ENCODE results near the gene RIC8B. TPM values are rescaled to one million over a fixed set of nuclear protein-coding genes. Genes with fewer than 3 reads are reported as not detected.

The RIC8B gene
- total and polyA plus RNA-seq, 2 of the 13 experiments (the other 11 are each of a cell fraction or from before 2014, with no cell fraction given): 5.1 to 7.5 TPM

GRCh38 chr12:106766393-106766826 lies 8.1 kb upstream of the RIC8B start:
- DNase-seq (ENCODE audit: low spot score): no peak
- no peak for FAIRE-seq
- no peak overlapping the region for H3K9ac ChIP-seq (ENCODE audit: insufficient read depth, low read depth, low read length)

More at GRCh38 chr12:106766393-106766826, 8.1 kb upstream of the RIC8B start:
- WGBS (ENCODE audit: low lambda C conversion rate): 66% methylated on average over 8 of the region's 8 CpGs
- no TSS peak for BruUV-seq (replicated peaks)
- Histone ChIP-seq H3K79me2 (ENCODE audit: insufficient read depth, low read length) (no peaks in the 10 kb centered on the region), H3K9me3 (ENCODE audit: low read length) (no peaks in the 10 kb centered on the region), H3K27me3 (ENCODE audit: control insufficient read depth in 1 of 2, insufficient read depth in 2 of 2, low read length in 2 of 2) (peaks cover 0 to 2% of the 10 kb centered on the region in 2 experiments; a peak in 1 of 5 replicates), H3K36me3 (replicated peaks in 1 of 2; ENCODE audit: control insufficient read depth in 1 of 2, insufficient read depth in 2 of 2, low read length in 2 of 2) (no peaks in the 10 kb centered on the region), H3K4me1 (ENCODE audit: insufficient read depth, low read length) (peaks cover 54% of the 10 kb centered on the region), H3K27ac (ENCODE audit: extremely low read length, insufficient read depth, low read length) (no peak overlapping the region), H3K4me2 (ENCODE audit: low read depth, low read length) (no peak overlapping the region), H4K20me1 (ENCODE audit: insufficient read depth, low read length) (no peaks in the 10 kb centered on the region), H3K4me3 (replicated peaks in 1 of 3; ENCODE audit: insufficient read depth in 1 of 3, low read depth in 2 of 3, low read length in 3 of 3) (no peak overlapping the region), H2AFZ (ENCODE audit: low read length) (no peak overlapping the region)
- TF ChIP-seq, protein P1, sequence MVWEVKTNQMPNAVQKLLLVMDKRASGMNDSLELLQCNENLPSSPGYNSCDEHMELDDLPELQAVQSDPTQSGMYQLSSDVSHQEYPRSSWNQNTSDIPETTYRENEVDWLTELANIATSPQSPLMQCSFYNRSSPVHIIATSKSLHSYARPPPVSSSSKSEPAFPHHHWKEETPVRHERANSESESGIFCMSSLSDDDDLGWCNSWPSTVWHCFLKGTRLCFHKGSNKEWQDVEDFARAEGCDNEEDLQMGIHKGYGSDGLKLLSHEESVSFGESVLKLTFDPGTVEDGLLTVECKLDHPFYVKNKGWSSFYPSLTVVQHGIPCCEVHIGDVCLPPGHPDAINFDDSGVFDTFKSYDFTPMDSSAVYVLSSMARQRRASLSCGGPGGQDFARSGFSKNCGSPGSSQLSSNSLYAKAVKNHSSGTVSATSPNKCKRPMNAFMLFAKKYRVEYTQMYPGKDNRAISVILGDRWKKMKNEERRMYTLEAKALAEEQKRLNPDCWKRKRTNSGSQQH (CRISPR knock-in tag; IDR thresholded peaks at IDR 0.05; ENCODE audit: low read depth): no peak
- TF ChIP-seq, protein P2, sequence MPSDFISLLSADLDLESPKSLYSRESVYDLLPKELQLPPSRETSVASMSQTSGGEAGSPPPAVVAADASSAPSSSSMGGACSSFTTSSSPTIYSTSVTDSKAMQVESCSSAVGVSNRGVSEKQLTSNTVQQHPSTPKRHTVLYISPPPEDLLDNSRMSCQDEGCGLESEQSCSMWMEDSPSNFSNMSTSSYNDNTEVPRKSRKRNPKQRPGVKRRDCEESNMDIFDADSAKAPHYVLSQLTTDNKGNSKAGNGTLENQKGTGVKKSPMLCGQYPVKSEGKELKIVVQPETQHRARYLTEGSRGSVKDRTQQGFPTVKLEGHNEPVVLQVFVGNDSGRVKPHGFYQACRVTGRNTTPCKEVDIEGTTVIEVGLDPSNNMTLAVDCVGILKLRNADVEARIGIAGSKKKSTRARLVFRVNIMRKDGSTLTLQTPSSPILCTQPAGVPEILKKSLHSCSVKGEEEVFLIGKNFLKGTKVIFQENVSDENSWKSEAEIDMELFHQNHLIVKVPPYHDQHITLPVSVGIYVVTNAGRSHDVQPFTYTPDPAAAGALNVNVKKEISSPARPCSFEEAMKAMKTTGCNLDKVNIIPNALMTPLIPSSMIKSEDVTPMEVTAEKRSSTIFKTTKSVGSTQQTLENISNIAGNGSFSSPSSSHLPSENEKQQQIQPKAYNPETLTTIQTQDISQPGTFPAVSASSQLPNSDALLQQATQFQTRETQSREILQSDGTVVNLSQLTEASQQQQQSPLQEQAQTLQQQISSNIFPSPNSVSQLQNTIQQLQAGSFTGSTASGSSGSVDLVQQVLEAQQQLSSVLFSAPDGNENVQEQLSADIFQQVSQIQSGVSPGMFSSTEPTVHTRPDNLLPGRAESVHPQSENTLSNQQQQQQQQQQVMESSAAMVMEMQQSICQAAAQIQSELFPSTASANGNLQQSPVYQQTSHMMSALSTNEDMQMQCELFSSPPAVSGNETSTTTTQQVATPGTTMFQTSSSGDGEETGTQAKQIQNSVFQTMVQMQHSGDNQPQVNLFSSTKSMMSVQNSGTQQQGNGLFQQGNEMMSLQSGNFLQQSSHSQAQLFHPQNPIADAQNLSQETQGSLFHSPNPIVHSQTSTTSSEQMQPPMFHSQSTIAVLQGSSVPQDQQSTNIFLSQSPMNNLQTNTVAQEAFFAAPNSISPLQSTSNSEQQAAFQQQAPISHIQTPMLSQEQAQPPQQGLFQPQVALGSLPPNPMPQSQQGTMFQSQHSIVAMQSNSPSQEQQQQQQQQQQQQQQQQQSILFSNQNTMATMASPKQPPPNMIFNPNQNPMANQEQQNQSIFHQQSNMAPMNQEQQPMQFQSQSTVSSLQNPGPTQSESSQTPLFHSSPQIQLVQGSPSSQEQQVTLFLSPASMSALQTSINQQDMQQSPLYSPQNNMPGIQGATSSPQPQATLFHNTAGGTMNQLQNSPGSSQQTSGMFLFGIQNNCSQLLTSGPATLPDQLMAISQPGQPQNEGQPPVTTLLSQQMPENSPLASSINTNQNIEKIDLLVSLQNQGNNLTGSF (CRISPR knock-in tag; IDR thresholded peaks at IDR 0.05): no peak
- TF ChIP-seq ZEB1 (IDR thresholded peaks at IDR 0.05; ENCODE audit: insufficient replicate concordance, low read depth): no peak
- no peak for TF ChIP-seq NR2C2 (CRISPR knock-in tag; IDR thresholded peaks at IDR 0.05; ENCODE audit: borderline replicate concordance)
- ATAC-seq: no peak
- intact Hi-C loops (cut with micrococcal nuclease; ENCODE audit: unreplicated experiment): no loop called here
- ChIA-PET CTCF (ENCODE audit: low intra/inter-chr PET ratio, low total read pairs) (no interaction called here), POLR2A (interaction anchor here (0.8 kb wide), 1 partner anchor 12 kb away, joined by 3 read pairs; no protein-coding TSS in a partner anchor)
- in situ Hi-C loops (cut with HindIII; ENCODE audit: extremely low pct_ligation_motif_present, low pct_unique_long_range_greater_than_20kb): no loop called here

Measured in HepG2 (cell line).